Esophagus (tissue), 2 donors: ENCODE results near the gene TPX2. TPM values are rescaled to one million over a fixed set of nuclear protein-coding genes. Genes with fewer than 3 reads are reported as not detected.

Source experiments
- H3K27ac ChIP-seq, 2 donors: one replicate each; pipeline ENCODE4 v1.5.1; 2013; ENCODE audit warnings: low read depth in 2 of 2, mild to moderate bottlenecking in 2 of 2, inconsistent platforms in 1 of 2, low read length in 1 of 2, moderate library complexity in 1 of 2
- H3K27me3 ChIP-seq, 2 donors: one replicate each; pipeline ENCODE4 v1.6.1; 2013; ENCODE audit warnings: low read length in 2 of 2, control low read depth in 1 of 2, mild to moderate bottlenecking in 1 of 2; ENCODE audit not compliant: insufficient read depth in 2 of 2, control insufficient read depth in 1 of 2
- H3K36me3 ChIP-seq, 2 donors: one replicate each; pipeline ENCODE4 v1.6.1; 2013; ENCODE audit warnings: low read length in 1 of 2; ENCODE audit not compliant: control insufficient read depth in 2 of 2, insufficient read depth in 2 of 2
- H3K4me1 ChIP-seq, 2 donors: one replicate each; pipeline ENCODE4 v1.6.1; 2013; ENCODE audit warnings: low read length in 1 of 2; ENCODE audit not compliant: control insufficient read depth in 2 of 2, insufficient read depth in 2 of 2
- H3K4me3 ChIP-seq, 2 donors: one replicate each; pipeline ENCODE4 v1.5.1; 2013; ENCODE audit warnings: low read length in 2 of 2, mild to moderate bottlenecking in 2 of 2, low read depth in 1 of 2, moderate library complexity in 1 of 2
- H3K9me3 ChIP-seq, 2 donors: one replicate each; pipeline ENCODE4 v1.6.1; 2013; ENCODE audit warnings: mild to moderate bottlenecking in 2 of 2, low read depth in 1 of 2, low read length in 1 of 2, moderate library complexity in 1 of 2; ENCODE audit not compliant: control insufficient read depth in 2 of 2, insufficient read depth in 1 of 2
- WGBS, 2 donors: extraction: QIAGEN DNeasy Blood & Tissue Kit; methylation state at CpG; one replicate each; pipeline ENCODE4 v1.1.7; 2013; 5-methylcytosine and 5-hydroxymethylcytosine counted together
- polyA plus RNA-seq, 2 donors: library from polyadenylated mRNA; stranded (reverse); fragments of 200-250 nt; gene quantifications; one replicate each; pipeline ENCODE4 v1.2.3, GENCODE V29; 2013
- donor health status: healthy with polysubstance abuse.
- donor health status: Bipolar disorder and iron deficiency.

Gene TPX2
- polyA plus RNA-seq, 2 donors: 9.1 to 13.6 TPM

DNA sequence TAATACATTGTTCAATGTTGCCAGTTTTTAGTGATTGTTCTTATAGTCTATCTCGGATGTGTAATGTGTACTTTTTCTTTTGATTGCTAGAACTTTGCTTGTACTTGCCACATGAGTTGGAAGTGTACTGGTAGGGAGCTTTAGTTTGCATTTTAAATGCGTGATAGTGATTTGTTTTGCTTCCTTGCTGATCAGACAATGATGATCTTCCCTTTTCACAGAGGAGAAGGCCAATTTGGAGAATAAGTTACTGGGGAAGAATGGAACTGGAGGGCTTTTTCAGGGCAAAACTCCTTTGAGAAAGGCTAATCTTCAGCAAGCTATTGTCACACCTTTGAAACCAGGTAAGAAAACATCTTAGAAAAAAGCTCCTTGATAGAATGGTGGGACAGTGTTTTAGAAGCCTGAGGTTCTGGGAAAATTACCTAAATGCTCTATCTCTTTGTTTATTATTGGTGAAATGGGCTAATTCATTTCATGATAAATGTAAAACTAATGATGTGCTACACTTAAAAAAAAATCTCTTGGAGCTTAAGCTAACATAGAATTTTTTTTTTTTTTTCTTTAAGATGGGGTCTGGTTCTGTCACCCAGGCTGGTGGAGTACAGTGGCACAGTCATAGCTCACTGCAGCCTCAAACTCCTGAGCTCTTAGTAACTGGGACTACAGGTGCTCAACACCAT is 20.9 kb downstream of the TPX2 start:
- H3K9me3 ChIP-seq: no peaks in the 10 kb centered on the region

DNA sequence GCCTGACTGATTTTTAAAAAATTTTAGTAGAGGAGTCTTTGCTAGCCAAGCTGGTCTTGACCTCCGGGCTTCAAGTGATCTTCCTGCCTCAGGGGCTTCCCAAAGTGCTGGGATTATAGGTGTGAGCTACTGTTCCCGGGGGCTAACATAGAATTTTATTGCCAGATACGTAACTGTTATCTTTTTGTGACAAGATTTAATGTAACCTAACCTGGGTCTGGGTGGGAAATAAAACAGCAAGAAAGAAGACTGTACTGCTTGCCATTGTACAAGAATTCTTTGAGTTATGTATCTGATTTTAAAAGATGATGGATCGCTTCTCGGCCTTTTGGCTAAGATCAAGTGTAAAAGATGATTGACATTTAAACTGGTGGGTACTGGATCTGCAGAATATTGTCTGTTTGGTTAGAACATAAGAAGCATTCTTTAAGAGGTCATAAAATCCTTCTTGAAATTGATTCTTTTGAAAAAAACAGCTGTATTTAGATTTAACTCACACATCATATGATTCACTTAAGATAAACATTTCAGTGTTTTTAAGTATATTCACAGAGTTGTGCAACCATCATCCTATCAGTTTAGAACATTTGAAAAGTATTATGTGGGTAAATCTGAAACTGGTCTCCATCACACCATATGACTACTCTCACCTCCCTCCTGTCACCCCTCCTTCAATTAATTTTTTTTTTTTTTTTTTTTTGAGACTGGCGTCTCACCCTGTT is 21.6 kb downstream of the TPX2 start:
- H3K4me3 ChIP-seq: no peak overlapping the region
- no peaks in the 10 kb centered on the region for H3K9me3 ChIP-seq
- no peak overlapping the region for H3K27ac ChIP-seq
- 93 to 96% methylated on average over 6 of the region's 6 CpGs for WGBS, 2 donors
- no peaks in the 10 kb centered on the region for H3K36me3 ChIP-seq
- no peaks in the 10 kb centered on the region for H3K27me3 ChIP-seq
- no peaks in the 10 kb centered on the region for H3K4me1 ChIP-seq

More for the DNA sequence above, 20.9 kb downstream of the TPX2 start:
- H3K27me3 ChIP-seq: no peaks in the 10 kb centered on the region
- no peak overlapping the region for H3K27ac ChIP-seq
- no peaks in the 10 kb centered on the region for H3K4me1 ChIP-seq
- no peaks in the 10 kb centered on the region for H3K36me3 ChIP-seq
- no peak overlapping the region for H3K4me3 ChIP-seq
- 76% methylated on average over 2 of the region's 2 CpGs for WGBS, 2 donors

- Histone ChIP-seq H3K27ac (no peak overlapping the region), H3K36me3 (no peaks in the 10 kb centered on the region), H3K4me1 (no peaks in the 10 kb centered on the region), H3K27me3 (no peaks in the 10 kb centered on the region), H3K9me3 (no peaks in the 10 kb centered on the region), H3K4me3 (no peak overlapping the region)
- 88 to 93% methylated on average over 2 of the region's 2 CpGs for WGBS, 2 donors
Observed at GRCh38 chr20:31764641-31765305, 25.7 kb downstream of the TPX2 start.

DNA sequence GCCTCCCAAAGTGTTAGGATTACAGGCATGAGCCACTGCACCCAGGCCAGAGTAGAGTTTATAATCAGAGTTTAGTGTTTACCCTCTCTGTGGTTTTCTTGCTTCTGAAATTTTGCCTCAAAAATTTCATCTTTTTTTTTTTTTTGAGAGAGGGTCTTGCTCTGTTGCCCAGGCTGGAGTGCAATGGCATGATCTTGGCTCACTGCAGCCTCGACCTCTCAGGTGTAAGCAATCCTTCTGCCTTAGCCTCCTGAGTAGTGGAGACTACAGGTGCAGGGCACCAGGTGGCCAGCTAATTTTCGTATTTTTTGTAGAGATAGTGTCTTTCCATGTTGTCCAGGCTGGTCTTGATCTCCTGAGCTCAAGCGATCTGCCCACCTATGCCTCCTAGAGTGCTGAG is 28.7 kb downstream of the TPX2 start:
- WGBS, 2 donors: 98 to 100% methylated on average over 3 of the region's 3 CpGs
- H3K36me3 ChIP-seq: no peaks in the 10 kb centered on the region
- H3K27me3 ChIP-seq: no peaks in the 10 kb centered on the region
- no peak overlapping the region for H3K27ac ChIP-seq
- H3K4me1 ChIP-seq: no peaks in the 10 kb centered on the region
- H3K4me3 ChIP-seq: no peak overlapping the region
- no peaks in the 10 kb centered on the region for H3K9me3 ChIP-seq

DNA sequence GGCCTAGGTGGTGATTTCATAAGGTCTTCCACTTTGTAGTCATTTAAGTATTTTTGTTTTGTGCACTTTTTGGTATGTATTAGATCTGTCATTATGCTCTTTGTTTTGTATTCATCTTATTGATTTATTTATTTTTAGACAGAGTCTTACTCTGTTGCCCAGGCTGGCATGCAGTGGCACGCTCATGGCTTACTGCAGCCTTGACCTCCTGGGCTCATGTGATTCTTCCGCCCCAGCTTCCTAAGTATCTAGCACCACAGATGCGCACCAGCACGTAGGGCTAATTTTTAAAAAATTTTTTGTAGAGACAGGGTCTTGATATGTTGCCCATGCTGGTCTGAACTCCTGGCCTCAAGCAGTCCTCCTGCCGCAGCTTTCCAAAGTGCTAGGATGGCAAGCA is 30.6 kb downstream of the TPX2 start:
- H3K4me1 ChIP-seq: no peaks in the 10 kb centered on the region
- no peaks in the 10 kb centered on the region for H3K9me3 ChIP-seq
- H3K27me3 ChIP-seq: no peaks in the 10 kb centered on the region
- H3K36me3 ChIP-seq: no peaks in the 10 kb centered on the region
- H3K27ac ChIP-seq: no peak overlapping the region
- WGBS, 2 donors: 77 to 86% methylated on average over 5 of the region's 5 CpGs
- no peak overlapping the region for H3K4me3 ChIP-seq

GRCh38 chr20:31770243-31770642 is 31.2 kb downstream of the TPX2 start:
- H3K27me3 ChIP-seq: no peaks in the 10 kb centered on the region
- 44 to 69% methylated on average over 1 of the region's 1 CpG for WGBS, 2 donors
- H3K9me3 ChIP-seq: no peaks in the 10 kb centered on the region
- H3K4me3 ChIP-seq: no peak overlapping the region
- H3K27ac ChIP-seq: no peak overlapping the region
- no peaks in the 10 kb centered on the region for H3K4me1 ChIP-seq
- H3K36me3 ChIP-seq: no peaks in the 10 kb centered on the region

- H3K9me3 ChIP-seq: no peaks in the 10 kb centered on the region
- H3K27ac ChIP-seq: no peak overlapping the region
- H3K36me3 ChIP-seq: peaks cover 0 to 3% of the 10 kb centered on the region in 2 donors
- H3K27me3 ChIP-seq: no peaks in the 10 kb centered on the region
- WGBS, 2 donors: 96 to 100% methylated on average over 1 of the region's 1 CpG
- no peak overlapping the region for H3K4me3 ChIP-seq
- H3K4me1 ChIP-seq: no peaks in the 10 kb centered on the region
Observed at GRCh38 chr20:31774408-31774807, 35.3 kb downstream of the TPX2 start.

- H3K27me3 ChIP-seq: no peaks in the 10 kb centered on the region
- H3K27ac ChIP-seq: no peak overlapping the region
- WGBS, 2 donors: 99 to 100% methylated on average over 2 of the region's 2 CpGs
- no peaks in the 10 kb centered on the region for H3K9me3 ChIP-seq
- H3K4me3 ChIP-seq: no peak overlapping the region
- no peaks in the 10 kb centered on the region for H3K4me1 ChIP-seq
- H3K36me3 ChIP-seq: peaks cover 0 to 3% of the 10 kb centered on the region in 2 donors
Observed at GRCh38 chr20:31780839-31781238, 41.7 kb downstream of the TPX2 start.

GRCh38 chr20:31781945-31782344 is 42.9 kb downstream of the TPX2 start:
- 99% methylated on average over 4 of the region's 4 CpGs for WGBS, 2 donors
- H3K36me3 ChIP-seq: peaks cover 0 to 3% of the 10 kb centered on the region in 2 donors
- H3K27me3 ChIP-seq: no peaks in the 10 kb centered on the region
- no peaks in the 10 kb centered on the region for H3K9me3 ChIP-seq
- H3K4me3 ChIP-seq: no peak overlapping the region
- H3K4me1 ChIP-seq: no peaks in the 10 kb centered on the region
- no peak overlapping the region for H3K27ac ChIP-seq
